ENCODE measurements around the gene RELT. TPM values are rescaled to one million over a fixed set of nuclear protein-coding genes. Genes with fewer than 3 reads are reported as not detected.

The RELT gene
- total RNA-seq, 1 donor: 4.0 TPM

DNA sequence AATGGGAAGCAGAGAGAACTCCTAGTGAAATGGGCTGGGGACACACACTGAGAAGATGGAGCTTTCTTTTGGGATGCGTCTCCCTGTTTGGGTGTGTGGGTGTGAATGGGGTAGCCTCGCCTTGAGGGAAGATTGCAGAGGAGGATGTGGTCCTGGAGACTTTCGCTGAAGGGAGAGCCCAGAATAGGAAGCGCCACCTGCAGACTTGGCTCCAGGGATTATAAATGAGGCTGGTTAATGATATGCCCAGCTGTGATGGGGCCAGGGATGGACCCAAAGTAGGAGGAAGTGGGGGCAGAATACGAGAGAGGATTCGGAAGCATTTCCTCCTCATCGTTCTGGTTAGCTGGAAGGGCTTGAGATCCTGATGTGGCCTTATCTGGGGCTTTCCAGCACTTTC lies 13.7 kb downstream of the RELT start:
- TF ChIP-seq CTCF (IDR thresholded peaks at IDR 0.05; ENCODE audit: extremely low read depth, low read depth, low read length): no peak
- Histone ChIP-seq H3K4me2 (ENCODE audit: insufficient read depth, low read length) (no peak overlapping the region), H4K20me1 (ENCODE audit: insufficient read depth, low read length) (peaks cover 35% of the 10 kb centered on the region)

GRCh38 chr11:73390601-73391565 lies 14.7 kb downstream of the RELT start:
- Histone ChIP-seq H3K9me3 (ENCODE audit: low read depth, low read length) (no peaks in the 10 kb centered on the region), H2AFZ (ENCODE audit: low read length) (no peak overlapping the region), H3K36me3 (ENCODE audit: insufficient read depth, low read length) (peaks cover 29% of the 10 kb centered on the region), H3K4me2 (ENCODE audit: insufficient read depth, low read length) (no peak overlapping the region), H3K4me1 (ENCODE audit: insufficient read depth, low read length) (peaks cover 10% of the 10 kb centered on the region), H3K79me2 (ENCODE audit: insufficient read depth, low read length) (peaks cover 61% of the 10 kb centered on the region), H3K4me3 (ENCODE audit: insufficient read depth, low read length) (no peak overlapping the region), H4K20me1 (ENCODE audit: insufficient read depth, low read length) (peaks cover 35% of the 10 kb centered on the region), H3K27me3 (ENCODE audit: insufficient read depth, low read length) (no peaks in the 10 kb centered on the region), H3K27ac (ENCODE audit: low read depth, low read length) (no peak overlapping the region)
- TF ChIP-seq CTCF (IDR thresholded peaks at IDR 0.05; ENCODE audit: extremely low read depth, low read depth, low read length): no peak
- peak; percentile 71 for DNase-seq (ENCODE audit: insufficient read length, low spot score, missing footprints)

More for the DNA sequence above, 13.7 kb downstream of the RELT start:
- peaks cover 15% of the 10 kb centered on the region for H3K4me1 ChIP-seq (ENCODE audit: insufficient read depth, low read length)
- peaks cover 20% of the 10 kb centered on the region for H3K36me3 ChIP-seq (ENCODE audit: insufficient read depth, low read length)
- H3K27me3 ChIP-seq (ENCODE audit: insufficient read depth, low read length): no peaks in the 10 kb centered on the region
- no peak overlapping the region for H3K27ac ChIP-seq (ENCODE audit: low read depth, low read length)
- H3K79me2 ChIP-seq (ENCODE audit: insufficient read depth, low read length): peaks cover 70% of the 10 kb centered on the region
- H3K9me3 ChIP-seq (ENCODE audit: low read depth, low read length): no peaks in the 10 kb centered on the region
- H2AFZ ChIP-seq (ENCODE audit: low read length): no peak overlapping the region
- no peak overlapping the region for H3K4me3 ChIP-seq (ENCODE audit: insufficient read depth, low read length)
- no peak for DNase-seq (ENCODE audit: insufficient read length, low spot score, missing footprints)

DNA sequence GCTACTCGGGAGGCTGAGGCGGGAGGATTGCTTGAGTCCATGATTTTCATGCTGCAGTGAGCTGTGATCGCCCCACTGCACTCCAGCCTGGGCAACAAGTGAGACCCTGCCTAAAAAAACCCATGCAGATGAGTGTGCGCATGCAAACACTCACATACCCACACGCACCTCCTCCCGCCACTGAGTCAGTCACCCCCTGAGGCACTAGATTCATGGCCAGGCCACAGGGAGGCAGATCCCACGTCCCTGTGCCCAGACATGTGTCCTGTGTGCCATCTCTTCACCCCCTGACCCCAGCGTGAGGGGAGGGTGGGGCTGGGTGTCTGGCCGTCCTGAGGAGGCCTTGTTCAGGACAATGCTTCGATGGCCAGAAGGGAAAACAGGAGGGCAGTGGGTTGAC lies 15.5 kb downstream of the RELT start:
- Histone ChIP-seq H3K27ac (ENCODE audit: low read depth, low read length) (no peak overlapping the region), H3K79me2 (ENCODE audit: insufficient read depth, low read length) (peaks cover 53% of the 10 kb centered on the region), H3K36me3 (ENCODE audit: insufficient read depth, low read length) (peaks cover 32% of the 10 kb centered on the region), H3K9me3 (ENCODE audit: low read depth, low read length) (no peaks in the 10 kb centered on the region), H4K20me1 (ENCODE audit: insufficient read depth, low read length) (peaks cover 30% of the 10 kb centered on the region), H3K27me3 (ENCODE audit: insufficient read depth, low read length) (no peaks in the 10 kb centered on the region), H2AFZ (ENCODE audit: low read length) (no peak overlapping the region), H3K4me3 (ENCODE audit: insufficient read depth, low read length) (no peak overlapping the region), H3K4me1 (ENCODE audit: insufficient read depth, low read length) (peaks cover 7% of the 10 kb centered on the region), H3K4me2 (ENCODE audit: insufficient read depth, low read length) (no peak overlapping the region)
- no peak for TF ChIP-seq CTCF (IDR thresholded peaks at IDR 0.05; ENCODE audit: extremely low read depth, low read depth, low read length)
- peak; percentile 83 for DNase-seq (ENCODE audit: insufficient read length, low spot score, missing footprints)
